CD4-positive, alpha-beta T cell treated with Interleukin-6 for 4 hours (primary cell): ENCODE results near the gene LRCH4.
"Not testable (repeated sequence)": the region's sequence is repeated elsewhere in the genome, so short reads cannot be mapped to it uniquely, and the experiment has no call there.

Source experiments
- DNase-seq: peaks from one replicate; pipeline ENCODE4 v3.0.0-alpha.2; 2020; ENCODE audit warnings: mixed read lengths

LRCH4 gene

DNA sequence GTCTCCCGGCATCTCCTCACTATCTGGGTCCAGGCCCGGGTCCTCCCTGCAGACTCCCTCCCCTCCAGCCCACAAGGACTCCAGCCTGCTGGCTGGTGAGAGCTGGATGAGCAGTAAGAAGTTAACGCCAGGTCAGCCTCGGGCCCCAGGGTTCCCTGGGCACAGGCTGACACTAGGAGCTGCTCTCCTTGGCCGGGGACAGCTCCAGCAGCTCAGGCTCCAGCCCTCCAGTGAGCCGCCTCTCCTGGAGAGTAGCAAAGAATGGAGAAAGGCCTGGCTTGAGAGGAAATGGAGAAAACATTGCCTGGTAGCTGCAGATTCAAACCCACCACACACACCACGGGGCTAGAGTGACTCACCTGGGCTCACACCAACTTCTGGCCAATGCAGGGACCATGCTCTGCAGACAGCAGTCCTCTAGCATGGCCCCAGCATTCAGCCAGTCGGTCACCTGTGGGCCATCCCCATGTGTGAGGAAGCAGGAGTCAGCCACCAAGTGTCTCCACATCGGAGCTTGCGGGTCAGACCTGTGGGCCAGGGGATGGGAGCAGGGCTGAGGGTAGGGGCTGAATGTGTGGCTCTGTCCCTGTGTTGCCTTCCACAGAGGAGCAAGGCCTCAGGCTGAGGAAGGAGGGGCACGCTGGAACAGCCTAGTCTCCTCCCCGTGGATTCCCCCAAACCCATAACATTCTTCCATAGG, 18.7 kb downstream of the LRCH4 start:
- no peak for DNase-seq

DNA sequence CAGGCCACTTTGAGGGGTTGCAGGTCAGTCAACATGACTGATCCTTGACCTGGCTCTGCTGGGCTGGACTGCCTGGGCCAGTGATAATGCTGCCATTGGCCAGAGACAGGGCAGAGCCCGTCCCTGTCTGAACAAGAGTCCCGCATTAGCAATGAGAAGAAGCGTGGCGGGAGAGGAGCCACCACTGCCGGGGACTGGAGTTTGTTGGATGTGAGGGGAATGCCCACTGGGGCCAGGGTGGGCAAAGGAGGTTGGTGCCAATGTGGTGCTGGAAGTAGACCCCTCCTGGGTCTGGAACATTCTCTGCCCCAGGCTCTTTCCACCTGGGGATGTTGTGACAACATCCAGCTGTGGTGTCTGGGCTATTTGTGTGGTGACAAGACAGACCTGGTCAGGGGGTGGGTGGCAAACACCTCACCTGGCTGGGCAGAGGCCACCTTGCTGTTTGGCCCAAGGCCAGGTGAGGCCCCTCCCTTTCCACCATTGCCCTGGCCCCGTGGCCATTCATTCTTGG, 19.9 kb downstream of the LRCH4 start:
- no peak for DNase-seq

DNA sequence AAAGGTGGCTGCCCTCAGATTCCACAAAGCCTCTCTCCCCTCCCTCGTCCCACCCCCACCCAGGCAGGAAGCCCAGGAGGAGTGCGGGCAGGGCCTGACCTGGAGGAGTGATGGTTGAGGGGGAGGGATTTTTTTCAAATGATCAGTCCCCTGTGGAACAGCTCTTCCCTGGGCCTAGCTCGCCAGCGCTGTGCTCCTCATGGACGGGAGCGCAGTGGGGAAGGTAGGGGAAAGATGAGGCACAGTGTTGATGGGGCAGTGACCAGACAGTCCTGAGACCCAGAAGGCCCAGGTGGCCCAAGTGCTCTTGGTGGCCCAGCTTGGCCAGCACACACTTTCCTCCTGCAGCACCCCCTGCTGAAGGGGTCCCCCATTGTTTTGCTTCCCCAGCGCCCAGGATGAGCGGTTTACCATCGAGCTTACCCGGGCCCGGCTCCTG, 20.8 kb downstream of the LRCH4 start:
- no peak for DNase-seq

DNA sequence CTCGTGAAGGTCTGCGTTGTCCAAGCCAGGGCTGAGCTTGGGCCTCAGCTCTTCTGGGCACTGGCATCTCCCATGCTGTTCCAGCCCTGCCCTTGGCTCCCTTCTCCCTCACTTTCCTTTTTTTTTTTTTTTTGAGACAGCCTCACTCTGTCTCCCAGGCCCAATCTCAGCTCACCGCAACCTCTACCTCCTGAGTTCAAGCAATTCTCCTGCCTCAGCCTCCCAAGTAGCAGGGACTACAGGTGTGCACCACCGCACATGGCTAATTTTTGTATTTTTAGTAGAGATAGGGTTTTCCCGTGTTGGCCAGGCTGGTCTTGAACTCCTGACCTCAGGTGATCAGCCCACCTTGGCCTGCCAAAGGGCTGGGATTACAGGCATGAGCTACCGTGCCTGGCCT, 21.5 kb downstream of the LRCH4 start:
- DNase-seq, result not testable (repeated sequence)

DNA sequence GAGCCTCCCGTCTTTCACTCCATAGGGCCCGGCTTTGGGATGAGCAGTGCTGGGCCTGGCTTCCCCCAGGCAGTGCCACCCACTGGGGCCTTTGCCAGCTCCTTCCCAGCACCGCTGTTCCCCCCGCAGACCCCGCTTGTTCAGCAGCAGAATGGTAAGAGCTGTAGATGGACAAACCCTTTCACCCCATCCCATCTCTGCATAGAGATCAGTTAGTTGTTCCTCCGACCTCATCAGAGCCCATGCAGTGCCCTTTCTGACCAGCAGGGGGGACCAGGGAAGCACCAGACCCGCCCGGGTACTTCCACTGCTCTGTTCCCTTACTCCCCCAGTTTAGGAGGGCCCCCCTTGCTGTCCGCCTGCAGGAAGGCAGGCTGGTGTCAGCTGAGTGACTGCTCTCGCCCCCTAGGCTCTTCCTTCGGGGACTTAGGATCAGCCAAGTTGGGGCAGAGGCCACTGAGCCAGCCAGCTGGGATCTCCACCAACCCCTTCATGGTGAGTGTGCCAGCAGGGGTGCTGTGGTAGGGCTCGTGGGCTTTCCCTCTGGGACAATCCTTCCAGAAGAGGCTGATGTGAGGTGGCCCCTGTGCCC, 22.0 kb downstream of the LRCH4 start:
- peak; percentile 89 for DNase-seq

DNA sequence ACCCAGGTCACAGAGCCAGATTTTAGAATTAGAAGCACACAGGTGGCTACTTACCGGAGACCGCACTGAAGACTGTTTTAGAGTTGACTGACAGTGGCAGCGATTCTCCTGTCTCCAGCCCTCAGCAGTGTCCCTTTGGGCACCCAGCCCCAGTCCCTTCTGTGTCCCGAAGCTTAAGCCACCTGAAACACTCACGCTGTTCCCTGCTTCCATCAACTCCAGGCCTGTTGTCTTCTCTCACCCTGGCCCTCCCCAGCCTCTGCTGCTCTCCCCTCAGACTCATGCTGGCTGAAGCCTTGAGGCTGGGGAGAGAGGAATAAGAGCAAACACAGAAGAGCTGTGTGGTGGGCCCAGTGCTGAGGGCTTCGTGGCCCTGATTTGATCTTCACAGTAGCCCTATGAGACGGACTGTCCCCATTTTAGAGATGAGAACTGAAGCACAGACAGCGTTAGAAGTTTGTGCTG, 22.8 kb downstream of the LRCH4 start:
- DNase-seq, result no peak

DNA sequence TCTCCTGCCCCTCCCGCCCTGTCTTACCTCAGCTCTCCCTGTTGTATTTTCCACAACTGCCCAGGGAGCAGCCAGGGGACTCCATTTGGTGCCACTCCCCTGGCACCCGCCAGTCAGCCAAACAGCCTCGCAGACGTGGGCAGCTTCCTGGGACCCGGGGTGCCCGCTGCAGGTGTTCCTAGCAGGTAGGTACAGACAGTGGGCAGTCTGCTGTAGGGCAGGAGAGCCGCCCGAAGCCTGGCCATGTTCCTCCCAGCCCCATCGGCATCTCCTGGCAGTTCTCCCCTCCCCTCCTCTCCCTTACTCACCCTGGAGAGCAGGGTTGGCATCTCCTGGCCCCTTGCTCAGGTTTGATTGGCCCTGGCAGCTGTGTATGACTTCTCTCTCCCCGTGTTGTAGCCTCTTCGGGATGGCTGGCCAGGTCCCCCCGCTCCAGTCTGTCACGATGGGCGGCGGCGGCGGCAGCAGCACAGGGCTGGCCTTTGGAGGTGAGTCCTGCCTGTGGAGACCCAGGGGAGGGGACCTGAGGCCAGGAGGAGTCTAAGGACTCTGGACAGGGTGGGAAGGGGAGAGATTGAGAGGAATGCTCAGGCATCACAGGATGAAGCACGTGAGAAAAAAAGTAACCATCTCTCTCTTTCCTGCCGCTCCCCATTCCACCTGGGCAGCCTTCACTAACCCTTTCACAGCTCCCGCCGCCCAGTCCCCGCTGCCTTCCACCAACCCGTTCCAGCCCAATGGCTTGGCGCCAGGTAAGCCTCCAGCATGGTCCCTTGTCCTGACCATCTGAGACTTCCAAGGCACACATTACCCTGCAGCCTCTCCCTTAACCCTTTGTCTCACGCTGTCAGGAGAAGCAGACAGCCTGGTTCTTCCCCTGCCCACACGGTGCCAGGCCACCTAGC, 23.5 kb downstream of the LRCH4 start:
- no peak for DNase-seq

DNA sequence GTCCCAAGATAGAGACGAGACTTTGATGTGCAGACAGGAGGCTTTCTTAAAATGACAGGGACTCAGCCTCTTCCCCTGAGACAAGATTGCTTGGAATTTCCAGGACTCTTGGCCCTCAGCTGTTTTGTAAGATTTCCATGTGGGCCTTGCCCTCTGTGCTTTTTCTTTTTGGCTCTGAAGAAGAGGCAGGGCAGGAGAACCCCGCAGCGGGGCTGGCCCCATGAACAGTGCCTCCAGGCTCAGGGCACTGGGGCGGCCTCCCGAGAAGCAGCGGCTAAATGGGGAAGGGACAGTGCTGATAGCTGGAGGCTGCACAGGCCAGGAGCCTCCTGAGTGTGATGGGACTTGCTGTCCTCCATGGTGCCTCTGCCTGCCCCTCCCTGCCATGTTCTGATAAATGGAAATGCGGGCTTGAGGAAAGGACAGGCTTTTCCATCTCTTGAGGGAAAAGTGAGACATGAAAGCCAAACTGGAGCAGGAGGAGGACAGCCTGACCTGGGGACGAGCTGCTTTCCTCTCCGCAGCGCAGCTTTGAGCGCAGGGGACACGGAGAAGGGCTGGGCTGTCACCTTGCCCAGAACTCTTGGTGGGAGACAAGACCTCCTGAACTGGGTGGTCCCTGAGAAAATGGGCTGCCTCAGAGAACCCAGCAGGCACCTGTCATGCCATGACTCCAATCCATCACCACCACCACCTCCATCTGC, 24.3 kb downstream of the LRCH4 start:
- DNase-seq, result no peak

DNA sequence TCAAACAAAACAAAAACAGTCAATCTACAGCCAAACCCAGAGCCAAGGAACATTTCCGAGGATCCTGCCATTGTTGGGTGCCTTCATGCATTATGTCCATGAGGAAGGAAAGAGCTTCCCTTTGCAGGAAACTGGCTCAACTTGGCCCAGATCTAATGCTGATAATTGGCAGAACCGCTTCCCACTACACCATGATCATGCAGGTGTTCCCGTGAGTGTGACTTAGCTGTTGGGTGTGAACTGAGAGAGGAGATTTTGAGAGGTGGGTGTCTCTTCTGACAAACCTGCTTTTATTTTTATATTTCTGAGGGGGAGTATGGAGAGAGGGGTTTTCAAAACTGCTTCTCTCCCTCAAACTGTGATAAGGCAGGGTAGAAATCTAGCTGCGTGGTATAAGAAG, 26.8 kb downstream of the LRCH4 start:
- no peak for DNase-seq

DNA sequence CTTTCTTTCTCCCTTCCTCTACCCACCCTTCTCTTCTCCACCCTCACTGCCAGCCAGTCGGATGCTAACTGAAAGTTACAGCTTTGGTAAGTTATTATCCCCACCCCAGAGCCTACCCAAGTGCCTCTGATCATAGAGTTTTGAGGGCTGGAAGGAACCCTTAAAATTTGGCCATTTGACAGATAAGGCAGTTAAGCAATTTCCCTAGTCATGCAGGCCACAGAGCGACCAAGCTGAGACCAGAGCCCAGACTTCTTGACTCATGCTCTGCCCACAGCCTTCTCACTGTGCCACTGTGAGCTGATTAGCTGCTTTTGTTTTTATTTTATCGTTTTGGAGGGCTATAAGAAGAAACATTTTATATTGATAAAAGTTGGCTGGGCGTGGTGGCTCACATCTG, 29.4 kb downstream of the LRCH4 start:
- no peak for DNase-seq

DNA sequence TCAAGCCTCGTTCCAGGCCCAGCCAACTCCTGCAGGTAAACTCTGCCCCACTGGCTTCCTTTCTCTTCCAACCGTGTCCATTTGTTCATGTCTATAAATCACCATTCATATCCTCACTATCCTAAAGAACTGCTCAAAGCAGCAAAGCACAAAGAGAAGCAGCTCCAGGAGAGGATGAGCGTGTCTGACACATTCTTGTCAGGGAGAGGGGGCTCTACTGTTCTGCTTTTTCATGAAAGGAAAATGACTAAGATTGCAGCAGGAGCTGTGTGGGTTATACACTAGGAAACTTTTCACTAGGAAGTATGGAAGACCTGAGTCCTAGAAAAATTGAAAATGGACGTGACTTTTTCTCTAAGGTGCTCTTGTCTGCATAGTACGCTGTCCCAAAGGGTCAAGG, 30.2 kb downstream of the LRCH4 start:
- no peak for DNase-seq

DNA sequence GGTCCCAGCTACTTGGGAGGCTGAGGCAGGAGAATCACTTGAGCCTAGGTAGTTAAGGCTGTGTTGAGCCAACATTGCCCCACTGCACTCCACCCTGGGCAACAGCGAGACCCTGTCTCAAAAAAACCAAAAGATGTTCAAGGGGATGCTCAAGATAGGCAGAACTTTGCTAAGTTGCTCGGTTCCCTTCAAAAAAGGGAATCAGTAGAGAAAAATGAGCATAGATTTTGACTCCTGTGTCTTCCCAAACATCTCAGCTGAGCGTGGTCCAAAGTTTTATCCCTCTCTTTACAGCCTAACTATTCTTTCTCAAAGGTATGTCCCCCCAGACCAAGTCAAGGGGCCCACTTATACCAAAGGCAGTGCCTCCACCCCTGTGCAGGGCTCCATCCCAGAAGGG, 32.9 kb downstream of the LRCH4 start:
- no peak for DNase-seq

DNA sequence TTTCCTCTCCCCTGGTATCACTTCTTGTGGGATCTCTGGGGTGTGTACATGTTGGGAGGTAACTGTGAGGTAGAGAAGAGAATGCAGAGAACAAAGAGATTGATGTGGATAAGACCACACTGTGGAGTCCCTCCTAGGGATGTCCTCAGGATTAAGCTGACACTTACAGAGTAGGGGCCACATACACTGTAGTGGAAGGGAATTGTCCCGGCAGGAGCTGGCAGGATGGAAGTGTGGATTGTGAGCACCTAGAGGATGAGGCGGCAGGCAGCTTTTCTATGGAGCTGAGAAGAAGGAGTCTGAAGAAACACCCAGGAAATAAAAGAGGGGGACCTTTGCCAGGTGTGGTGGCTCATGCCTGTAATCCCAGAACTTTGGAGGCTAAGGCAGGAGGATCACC, 33.4 kb downstream of the LRCH4 start:
- no peak for DNase-seq

DNA sequence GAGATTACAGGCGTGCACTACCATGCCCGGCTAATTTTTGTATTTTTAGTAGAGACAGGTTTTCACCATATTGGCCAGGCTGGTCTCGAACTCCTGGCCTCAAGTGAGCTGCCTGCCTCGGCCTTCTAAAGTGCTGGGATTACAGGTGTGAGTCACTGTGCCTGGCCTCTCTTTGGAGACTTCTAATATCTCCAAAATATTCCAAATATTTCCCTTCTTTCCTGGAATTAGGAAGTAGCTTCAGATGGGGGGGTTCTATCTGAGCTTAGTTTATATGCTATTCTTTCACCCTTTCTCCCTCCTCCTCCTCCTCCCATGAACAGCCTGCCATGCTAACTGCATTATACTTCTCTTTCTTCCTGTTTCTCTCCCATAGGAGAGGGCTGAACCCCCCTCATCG, 37.5 kb downstream of the LRCH4 start:
- not testable (repeated sequence) for DNase-seq

DNA sequence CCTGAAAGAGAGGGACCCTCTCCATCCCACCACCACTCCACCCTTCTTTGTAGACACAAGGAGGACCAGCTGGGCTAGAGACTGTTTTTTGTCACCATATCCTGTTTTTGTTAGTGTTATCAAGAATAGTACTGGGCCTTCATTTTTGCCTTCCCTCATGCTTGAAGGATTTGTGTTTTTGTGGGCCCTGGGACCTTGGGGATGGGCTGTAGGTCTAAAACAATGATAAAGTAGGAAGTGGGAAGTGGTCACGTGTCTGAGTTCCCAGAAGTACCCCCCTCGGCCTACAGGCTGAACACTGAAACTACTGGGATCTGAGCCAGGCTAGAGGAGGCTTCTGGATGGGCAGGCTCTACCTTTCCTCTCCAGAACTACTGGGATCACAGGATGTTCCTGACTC, 38.1 kb downstream of the LRCH4 start:
- DNase-seq, result no peak

DNA sequence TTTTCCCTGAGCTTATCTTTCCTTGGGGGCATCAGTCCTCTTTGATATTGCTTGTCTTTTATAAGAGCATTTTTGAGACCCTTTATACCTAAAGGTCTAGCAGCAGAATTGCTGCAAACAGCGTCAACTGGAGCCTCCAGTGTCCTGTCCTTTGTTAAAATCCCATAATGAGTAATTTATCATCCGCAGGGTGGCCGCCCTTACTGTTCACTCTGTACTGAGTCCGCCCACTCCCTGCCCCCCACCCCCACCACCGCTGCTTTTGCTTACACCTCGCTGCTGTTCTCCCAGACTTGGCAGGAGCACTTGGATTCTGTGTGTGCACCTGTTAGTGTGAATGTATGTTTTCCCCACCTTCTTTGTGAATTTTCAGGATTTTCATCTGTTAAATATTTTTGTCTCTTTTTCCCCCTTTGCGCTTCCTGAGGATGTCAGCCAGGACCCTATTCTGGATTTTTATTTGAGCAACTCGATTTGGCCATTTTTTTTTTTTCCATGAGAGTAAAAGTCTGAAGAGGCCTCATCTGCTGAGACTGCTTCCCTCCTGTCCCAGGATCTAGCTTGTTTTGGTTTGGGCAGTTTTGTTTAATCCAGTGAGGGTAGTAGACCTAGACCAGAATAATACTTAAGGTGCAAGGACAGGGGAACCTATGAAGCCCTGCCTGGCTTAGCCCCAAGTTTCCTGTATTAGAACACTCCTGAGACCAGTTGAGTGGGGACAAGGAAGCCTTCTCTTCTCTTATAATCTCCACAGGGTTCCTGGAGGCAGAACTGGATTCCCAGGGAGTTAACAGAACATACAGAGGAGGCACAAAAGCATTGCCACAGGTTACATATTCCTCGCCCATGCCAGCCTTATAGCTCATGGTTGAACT, 38.8 kb downstream of the LRCH4 start:
- DNase-seq, result no peak

DNA sequence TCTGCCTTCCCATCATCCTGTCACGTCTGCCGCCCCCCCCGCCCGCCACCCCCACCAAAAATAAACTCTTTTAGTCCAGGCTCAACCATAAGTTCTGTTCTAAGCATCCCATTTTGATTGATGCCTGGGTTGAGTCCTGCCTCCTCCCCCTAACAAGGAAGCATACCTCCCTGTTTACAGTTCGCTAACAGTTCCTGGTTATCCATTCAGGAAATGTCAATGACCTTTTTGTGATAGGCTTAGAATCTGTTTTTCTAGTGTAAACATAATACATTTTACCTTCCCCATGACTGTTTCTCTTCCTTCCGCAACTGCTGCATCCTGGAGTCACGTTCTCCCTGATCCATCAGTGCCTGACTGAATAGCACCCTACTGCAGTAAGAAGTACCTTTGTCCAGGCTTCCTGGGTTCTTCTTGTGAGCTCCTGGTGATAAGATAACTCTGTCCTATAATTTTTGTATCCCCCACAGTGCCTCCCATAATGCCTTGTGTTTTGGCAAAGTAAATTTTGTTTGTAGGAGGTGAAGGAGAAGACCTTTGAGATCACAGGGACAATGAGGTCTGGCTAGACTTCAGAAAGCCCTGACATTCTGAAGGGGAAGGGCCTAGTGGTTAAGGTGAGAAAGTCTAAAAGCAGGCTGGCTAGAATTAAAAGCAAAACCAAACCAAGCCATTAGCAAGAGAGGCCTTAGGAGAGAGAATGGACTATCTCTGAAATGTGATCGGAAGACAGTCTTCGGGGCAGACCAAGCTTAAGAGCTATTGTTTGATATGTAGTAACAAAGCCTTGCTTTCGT, 39.6 kb downstream of the LRCH4 start:
- no peak for DNase-seq

DNA sequence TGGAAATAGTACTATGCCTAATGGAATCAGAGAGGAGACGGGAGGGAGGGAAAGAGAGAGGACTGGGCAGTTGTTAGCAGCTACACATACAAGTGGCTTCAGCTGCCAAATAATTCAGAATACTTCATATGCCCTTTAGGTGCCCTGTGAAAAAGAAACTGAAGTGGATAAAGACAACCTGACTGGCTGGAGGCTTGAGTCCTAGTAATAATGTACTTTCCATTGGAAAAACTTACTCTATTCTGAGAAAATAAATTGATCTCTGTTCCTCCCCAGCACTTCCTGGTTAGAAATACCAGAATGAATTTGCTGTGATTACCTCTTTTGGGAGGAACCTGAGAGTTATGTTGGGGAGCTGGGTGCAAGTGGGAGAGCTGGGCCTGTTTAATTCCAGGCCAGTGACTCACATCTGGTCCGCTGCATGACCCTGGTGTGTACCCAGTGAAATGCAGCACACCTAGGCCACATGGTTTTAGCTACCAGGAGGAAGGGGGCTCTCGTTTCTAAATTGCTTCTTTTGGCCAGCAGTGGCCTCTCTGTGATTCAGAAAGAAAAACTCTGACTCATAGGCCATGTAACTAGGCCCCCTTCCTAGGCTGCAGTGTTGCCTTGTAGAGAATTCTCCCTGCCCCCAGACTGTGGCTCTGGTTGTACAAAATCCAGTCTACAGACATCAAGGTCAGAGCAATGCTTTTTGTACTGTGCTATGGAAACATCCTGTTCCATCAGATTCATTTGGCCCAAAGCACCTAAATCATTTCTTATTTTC, 40.4 kb downstream of the LRCH4 start:
- DNase-seq, result peak; percentile 72

DNA sequence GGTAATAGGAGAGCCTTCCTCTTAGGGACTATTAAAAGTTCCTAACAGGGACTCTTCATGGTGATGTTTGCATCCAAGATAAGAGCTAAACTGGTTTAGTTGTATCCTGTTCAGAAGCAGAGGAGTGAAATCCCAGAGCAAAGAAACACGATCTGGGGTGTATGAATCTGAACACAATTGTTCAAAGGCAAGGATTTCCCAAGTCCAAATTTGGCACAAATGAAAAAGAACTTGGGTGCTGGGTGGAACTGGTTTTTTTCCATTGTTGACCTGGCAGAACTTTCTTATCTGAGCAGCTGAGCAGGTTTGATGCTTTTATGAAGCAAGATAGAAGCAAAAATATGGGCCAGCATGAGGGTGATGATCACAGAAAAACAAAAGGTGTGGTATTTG, 41.0 kb downstream of the LRCH4 start:
- DNase-seq, result no peak

DNA sequence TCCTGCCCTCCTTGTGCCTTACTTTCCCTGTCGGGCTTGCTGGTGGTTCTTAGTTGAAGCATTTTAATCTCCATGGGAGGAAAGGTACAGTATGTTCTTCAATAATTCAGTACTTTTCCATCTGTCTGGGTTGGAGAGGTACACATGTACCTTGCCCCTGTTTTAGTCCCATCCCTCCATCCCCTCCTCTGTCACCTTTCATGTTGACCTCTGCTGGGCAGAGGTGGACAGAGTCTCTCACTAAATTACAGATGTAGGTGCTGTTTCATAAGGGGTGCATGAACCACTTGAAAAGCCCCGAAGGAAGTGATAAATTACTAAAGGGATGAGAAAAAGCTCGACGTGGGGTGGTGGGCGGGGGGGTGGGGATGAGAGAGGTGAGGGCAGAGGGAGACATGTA, 41.5 kb downstream of the LRCH4 start:
- DNase-seq, result peak; percentile 29
